Measurements from ENCODE around the gene PCNX2. TPM values are rescaled to one million over a fixed set of nuclear protein-coding genes. Genes with fewer than 3 reads are reported as not detected.

The PCNX2 gene
- total RNA-seq, 1 donor from 2014 or later = 25.5 TPM

GRCh38 chr1:233140974-233141373 is 154.6 kb downstream of the PCNX2 start:
- Histone ChIP-seq H3K4me1 (ENCODE audit: insufficient read depth, low read length) (no peaks in the 10 kb centered on the region), H3K4me3 (ENCODE audit: insufficient read depth, low read depth, low read length) (no peak overlapping the region), H3K9ac (ENCODE audit: low read length) (no peak overlapping the region), H3K27me3 (ENCODE audit: insufficient read depth, low read length) (no peaks in the 10 kb centered on the region), H3K79me2 (ENCODE audit: insufficient read depth, low read length) (no peaks in the 10 kb centered on the region), H3K4me2 (ENCODE audit: low read length) (no peak overlapping the region), H3K9me3 (ENCODE audit: insufficient read depth, low read depth, low read length) (no peaks in the 10 kb centered on the region), H3K27ac (ENCODE audit: low read depth, low read length) (no peak overlapping the region), H3K36me3 (ENCODE audit: insufficient read depth, low read length) (no peaks in the 10 kb centered on the region), H4K20me1 (ENCODE audit: insufficient read depth, low read length) (no peaks in the 10 kb centered on the region), H2AFZ (ENCODE audit: low read depth, low read length) (no peak overlapping the region)
- no peaks in the 10 kb centered on the region for H3K4me1 Mint-ChIP-seq (ENCODE audit: low read depth, unreplicated experiment)
- H3K27me3 Mint-ChIP-seq (ENCODE audit: low read depth, unreplicated experiment) = no peaks in the 10 kb centered on the region
- no peak for FAIRE-seq
- no peaks in the 10 kb centered on the region for H3K9me3 Mint-ChIP-seq (ENCODE audit: unreplicated experiment)
- DNase-seq (ENCODE audit: low read depth) = no peak
- H3K36me3 Mint-ChIP-seq (ENCODE audit: low read depth, unreplicated experiment) = peaks cover 2% of the 10 kb centered on the region
- no peak overlapping the region for H3K4me3 Mint-ChIP-seq (ENCODE audit: unreplicated experiment)
- TF ChIP-seq CTCF (IDR thresholded peaks at IDR 0.05; ENCODE audit: insufficient read depth, low read depth, low read length) (no peak), EZH2 (IDR thresholded peaks at IDR 0.05; ENCODE audit: insufficient read depth, low read length) (no peak)
- H3K27ac Mint-ChIP-seq (ENCODE audit: unreplicated experiment) = no peak overlapping the region

GRCh38 chr1:233140499-233140898 is 155.0 kb downstream of the PCNX2 start:
- H4K20me1 ChIP-seq (ENCODE audit: insufficient read depth, low read length) = no peaks in the 10 kb centered on the region
- peaks cover 2% of the 10 kb centered on the region for H3K36me3 Mint-ChIP-seq (ENCODE audit: low read depth, unreplicated experiment)
- H3K27ac ChIP-seq (ENCODE audit: low read depth, low read length) = no peak overlapping the region
- DNase-seq (ENCODE audit: low read depth) (no peak), FAIRE-seq (no peak)
- H3K27me3 Mint-ChIP-seq (ENCODE audit: low read depth, unreplicated experiment) = no peaks in the 10 kb centered on the region
- no peak for TF ChIP-seq EZH2 (IDR thresholded peaks at IDR 0.05; ENCODE audit: insufficient read depth, low read length)
- no peak for TF ChIP-seq CTCF (IDR thresholded peaks at IDR 0.05; ENCODE audit: insufficient read depth, low read depth, low read length)
- H3K27ac Mint-ChIP-seq (ENCODE audit: unreplicated experiment) = no peak overlapping the region
- no peak overlapping the region for H3K9ac ChIP-seq (ENCODE audit: low read length)
- no peak overlapping the region for H3K4me3 ChIP-seq (ENCODE audit: insufficient read depth, low read depth, low read length)
- no peaks in the 10 kb centered on the region for H3K4me1 ChIP-seq (ENCODE audit: insufficient read depth, low read length)
- no peak overlapping the region for H2AFZ ChIP-seq (ENCODE audit: low read depth, low read length)
- no peak overlapping the region for H3K4me3 Mint-ChIP-seq (ENCODE audit: unreplicated experiment)
- H3K9me3 Mint-ChIP-seq (ENCODE audit: unreplicated experiment) = no peaks in the 10 kb centered on the region
- no peaks in the 10 kb centered on the region for H3K79me2 ChIP-seq (ENCODE audit: insufficient read depth, low read length)
- H3K4me1 Mint-ChIP-seq (ENCODE audit: low read depth, unreplicated experiment) = no peaks in the 10 kb centered on the region
- no peaks in the 10 kb centered on the region for H3K9me3 ChIP-seq (ENCODE audit: insufficient read depth, low read depth, low read length)
- H3K4me2 ChIP-seq (ENCODE audit: low read length) = no peak overlapping the region
- H3K36me3 ChIP-seq (ENCODE audit: insufficient read depth, low read length) = no peaks in the 10 kb centered on the region
- no peaks in the 10 kb centered on the region for H3K27me3 ChIP-seq (ENCODE audit: insufficient read depth, low read length)

- TF ChIP-seq EZH2 (IDR thresholded peaks at IDR 0.05; ENCODE audit: insufficient read depth, low read length) (no peak), CTCF (IDR thresholded peaks at IDR 0.05; ENCODE audit: insufficient read depth, low read depth, low read length) (no peak)
- Histone ChIP-seq H2AFZ (ENCODE audit: low read depth, low read length) (no peak overlapping the region), H3K27ac (ENCODE audit: low read depth, low read length) (no peak overlapping the region), H3K27me3 (ENCODE audit: insufficient read depth, low read length) (no peaks in the 10 kb centered on the region), H3K9me3 (ENCODE audit: insufficient read depth, low read depth, low read length) (no peaks in the 10 kb centered on the region), H3K4me2 (ENCODE audit: low read length) (no peak overlapping the region), H3K36me3 (ENCODE audit: insufficient read depth, low read length) (peaks cover 3% of the 10 kb centered on the region), H3K4me3 (ENCODE audit: insufficient read depth, low read depth, low read length) (no peak overlapping the region), H3K4me1 (ENCODE audit: insufficient read depth, low read length) (no peaks in the 10 kb centered on the region), H3K9ac (ENCODE audit: low read length) (no peak overlapping the region), H4K20me1 (ENCODE audit: insufficient read depth, low read length) (no peaks in the 10 kb centered on the region), H3K79me2 (ENCODE audit: insufficient read depth, low read length) (no peaks in the 10 kb centered on the region)
- DNase-seq (ENCODE audit: low read depth) (peak; percentile 42), FAIRE-seq (no peak)
- no peaks in the 10 kb centered on the region for H3K4me1 Mint-ChIP-seq (ENCODE audit: low read depth, unreplicated experiment)
- H3K36me3 Mint-ChIP-seq (ENCODE audit: low read depth, unreplicated experiment) = peaks cover 4% of the 10 kb centered on the region
- H3K9me3 Mint-ChIP-seq (ENCODE audit: unreplicated experiment) = no peaks in the 10 kb centered on the region
- H3K27me3 Mint-ChIP-seq (ENCODE audit: low read depth, unreplicated experiment) = no peaks in the 10 kb centered on the region
- H3K27ac Mint-ChIP-seq (ENCODE audit: unreplicated experiment) = no peak overlapping the region
- no peak overlapping the region for H3K4me3 Mint-ChIP-seq (ENCODE audit: unreplicated experiment)
Measured at GRCh38 chr1:233138788-233139585, 156.5 kb downstream of the PCNX2 start.

Measured in astrocyte (in vitro differentiated cells and primary cell).